Ovary (tissue), 3 donors: ENCODE results near the gene ASB6.

Source experiments
- EP300 ChIP-seq: sonication (generic); formaldehyde crosslinking; IDR thresholded peaks from one replicate; pipeline ENCODE4 v1.6.1; 2017; ENCODE audit warnings: antibody characterized with exemption
- POLR2A ChIP-seq: fragments of 450-650 bp; IDR thresholded peaks from one replicate; pipeline ENCODE4 v1.6.1; 2017; ENCODE audit warnings: antibody characterized with exemption, mild to moderate bottlenecking, moderate library complexity
- TF ChIP-seq, protein P1 (sequence below), 3 donors: fragments of 450-650 bp in 2 of 3; fragments of 200-600 bp in 1 of 3; IDR thresholded peaks; one replicate each; pipeline versions ENCODE4 v1.5.1 to v1.8.0; 2016 to 2022; ENCODE audit warnings: antibody characterized with exemption in 3 of 3, mild to moderate bottlenecking in 1 of 3
- donor health status: DM: no; HTN: no; CAD: no.

- TF ChIP-seq EP300 = no peak
- TF ChIP-seq POLR2A = peak; percentile 28
- TF ChIP-seq, protein P1, sequence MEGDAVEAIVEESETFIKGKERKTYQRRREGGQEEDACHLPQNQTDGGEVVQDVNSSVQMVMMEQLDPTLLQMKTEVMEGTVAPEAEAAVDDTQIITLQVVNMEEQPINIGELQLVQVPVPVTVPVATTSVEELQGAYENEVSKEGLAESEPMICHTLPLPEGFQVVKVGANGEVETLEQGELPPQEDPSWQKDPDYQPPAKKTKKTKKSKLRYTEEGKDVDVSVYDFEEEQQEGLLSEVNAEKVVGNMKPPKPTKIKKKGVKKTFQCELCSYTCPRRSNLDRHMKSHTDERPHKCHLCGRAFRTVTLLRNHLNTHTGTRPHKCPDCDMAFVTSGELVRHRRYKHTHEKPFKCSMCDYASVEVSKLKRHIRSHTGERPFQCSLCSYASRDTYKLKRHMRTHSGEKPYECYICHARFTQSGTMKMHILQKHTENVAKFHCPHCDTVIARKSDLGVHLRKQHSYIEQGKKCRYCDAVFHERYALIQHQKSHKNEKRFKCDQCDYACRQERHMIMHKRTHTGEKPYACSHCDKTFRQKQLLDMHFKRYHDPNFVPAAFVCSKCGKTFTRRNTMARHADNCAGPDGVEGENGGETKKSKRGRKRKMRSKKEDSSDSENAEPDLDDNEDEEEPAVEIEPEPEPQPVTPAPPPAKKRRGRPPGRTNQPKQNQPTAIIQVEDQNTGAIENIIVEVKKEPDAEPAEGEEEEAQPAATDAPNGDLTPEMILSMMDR (IDR thresholded peaks at IDR 0.05) = peak in 1 of 3 donors; percentile 7
These were observed 45.2 kb downstream of the ASB6 start for GRCh38 chr9:129596541-129597331.
